ENCODE data around the gene HS1BP3. TPM values are rescaled to one million over a fixed set of nuclear protein-coding genes. Genes with fewer than 3 reads are reported as not detected.

Gene HS1BP3
- total and polyA plus RNA-seq, 9 of the 15 experiments (the other 6 are each of a cell fraction or from before 2014, with no cell fraction given), result 0.41 to 8.3 (median 5.9) TPM

- peak; percentile 82 for TF ChIP-seq CUX1 (CRISPR knock-in tag; IDR thresholded peaks at IDR 0.05)
- peak; percentile 73; the same call in 1 of the 2 replicates for TF ChIP-seq ZNF583 (CRISPR knock-in tag; IDR thresholded peaks at IDR 0.05)
- TF ChIP-seq PRDM10 (IDR thresholded peaks at IDR 0.05; ENCODE audit: partially characterized antibody), result no peak
- TF ChIP-seq BCOR (IDR thresholded peaks at IDR 0.05), result 0 out of 2 replicates have a peak, but pooled peaks have one; percentile 48
- TF ChIP-seq NR4A1 (CRISPR knock-in tag; IDR thresholded peaks at IDR 0.05), result no peak
- peak; percentile 59 for TF ChIP-seq NR4A1 (tag; IDR thresholded peaks at IDR 0.05)
- peak; percentile 98 for TF ChIP-seq ETV5 (CRISPR knock-in tag; IDR thresholded peaks at IDR 0.05; ENCODE audit: low read depth)
- TF ChIP-seq PATZ1 (CRISPR knock-in tag; IDR thresholded peaks at IDR 0.05; ENCODE audit: borderline replicate concordance), result no peak
- TF ChIP-seq MEIS2 (IDR thresholded peaks at IDR 0.05; ENCODE audit: partially characterized antibody), result peak; percentile 67
- peak; percentile 81 for TF ChIP-seq EP400 (IDR thresholded peaks at IDR 0.05)
- TF ChIP-seq EHMT2 (IDR thresholded peaks at IDR 0.05), result peak; percentile 71; the same call in 1 of the 2 replicates
- no peak for TF ChIP-seq PCBP1 (IDR thresholded peaks at IDR 0.05; ENCODE audit: low read depth, low read length, poor library complexity, severe bottlenecking)
- peak; percentile 70 for TF ChIP-seq MECOM (CRISPR knock-in tag; IDR thresholded peaks at IDR 0.05)
- peak; percentile 13; the same call in 1 of the 2 replicates for TF ChIP-seq ZNF134 (CRISPR knock-in tag; conservative IDR thresholded peaks at IDR 0.05)
- TF ChIP-seq FOXM1 (IDR thresholded peaks at IDR 0.05; ENCODE audit: low read depth), result peak; percentile 43; the same call in 1 of the 2 replicates
- 0 out of 2 replicates have a peak, but pooled peaks have one; percentile 67 for TF ChIP-seq FOXM1 (CRISPR knock-in tag; IDR thresholded peaks at IDR 0.05; ENCODE audit: low read depth)
- TF ChIP-seq ZNF224 (CRISPR knock-in tag; IDR thresholded peaks at IDR 0.05), result no peak
These were observed 71.7 kb downstream of the HS1BP3 start (continued) for GRCh38 chr2:20578895-20579825.
